AG10803 (cell line): ENCODE results near the gene KRT77.

Source experiments
- DNase-seq: peaks from one replicate; pipeline ENCODE4 v3.0.0; 2010; ENCODE audit warnings: low read depth
- H3K4me3 ChIP-seq: 2 replicates; pipeline ENCODE4 v1.5.1; 2011; ENCODE audit warnings: mild to moderate bottlenecking, low read length, control low read depth
- TF ChIP-seq, protein P1 (sequence below): conservative IDR thresholded peaks from 2 replicates; pipeline ENCODE4 v1.5.1; 2011; ENCODE audit warnings: mild to moderate bottlenecking, low read length, control low read depth, inconsistent platforms

Gene KRT77

DNA sequence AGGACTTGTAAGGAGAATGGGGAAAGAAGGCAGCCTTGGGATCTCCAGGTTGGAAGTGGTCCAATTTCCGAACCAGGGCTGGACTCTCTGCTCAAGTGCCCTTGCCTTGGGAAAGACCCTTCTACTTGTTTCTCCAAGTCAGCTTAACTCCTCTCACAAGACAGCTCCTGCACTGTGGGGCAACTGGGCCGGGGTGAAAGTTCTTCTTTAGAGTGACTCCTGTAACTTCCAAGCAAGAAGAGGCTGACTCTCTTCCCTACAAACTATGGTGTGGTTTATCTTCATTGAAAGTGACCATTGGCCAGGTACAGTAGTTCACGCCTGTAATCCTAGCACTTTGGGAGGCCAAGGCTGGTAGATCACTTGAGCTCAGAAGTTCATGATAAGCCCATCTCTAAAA, 36.9 kb downstream of the KRT77 start:
- TF ChIP-seq, protein P1, sequence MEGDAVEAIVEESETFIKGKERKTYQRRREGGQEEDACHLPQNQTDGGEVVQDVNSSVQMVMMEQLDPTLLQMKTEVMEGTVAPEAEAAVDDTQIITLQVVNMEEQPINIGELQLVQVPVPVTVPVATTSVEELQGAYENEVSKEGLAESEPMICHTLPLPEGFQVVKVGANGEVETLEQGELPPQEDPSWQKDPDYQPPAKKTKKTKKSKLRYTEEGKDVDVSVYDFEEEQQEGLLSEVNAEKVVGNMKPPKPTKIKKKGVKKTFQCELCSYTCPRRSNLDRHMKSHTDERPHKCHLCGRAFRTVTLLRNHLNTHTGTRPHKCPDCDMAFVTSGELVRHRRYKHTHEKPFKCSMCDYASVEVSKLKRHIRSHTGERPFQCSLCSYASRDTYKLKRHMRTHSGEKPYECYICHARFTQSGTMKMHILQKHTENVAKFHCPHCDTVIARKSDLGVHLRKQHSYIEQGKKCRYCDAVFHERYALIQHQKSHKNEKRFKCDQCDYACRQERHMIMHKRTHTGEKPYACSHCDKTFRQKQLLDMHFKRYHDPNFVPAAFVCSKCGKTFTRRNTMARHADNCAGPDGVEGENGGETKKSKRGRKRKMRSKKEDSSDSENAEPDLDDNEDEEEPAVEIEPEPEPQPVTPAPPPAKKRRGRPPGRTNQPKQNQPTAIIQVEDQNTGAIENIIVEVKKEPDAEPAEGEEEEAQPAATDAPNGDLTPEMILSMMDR: no peak
- H3K4me3 ChIP-seq: no peak overlapping the region
- DNase-seq: no peak

DNA sequence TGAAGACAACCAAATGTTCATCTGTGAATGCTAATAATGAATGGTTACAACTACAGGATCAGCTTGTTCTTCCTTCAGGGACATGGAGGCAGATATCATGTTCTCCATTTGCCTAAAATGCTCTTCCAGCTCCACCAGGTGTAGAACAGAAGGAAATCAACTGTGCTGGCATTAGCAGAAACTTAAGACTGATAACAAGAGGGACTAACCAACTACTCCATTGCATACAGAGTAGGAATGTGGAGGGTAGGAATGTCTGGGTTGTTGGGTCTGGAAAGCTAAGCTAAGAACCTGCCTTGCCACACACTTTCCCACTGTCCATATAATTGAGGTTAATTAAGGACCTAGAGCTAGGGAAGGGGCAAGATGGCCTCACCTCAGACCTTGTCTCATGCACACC, 39.9 kb downstream of the KRT77 start:
- no peak overlapping the region for H3K4me3 ChIP-seq
- TF ChIP-seq, protein P1: no peak
- DNase-seq: no peak

DNA sequence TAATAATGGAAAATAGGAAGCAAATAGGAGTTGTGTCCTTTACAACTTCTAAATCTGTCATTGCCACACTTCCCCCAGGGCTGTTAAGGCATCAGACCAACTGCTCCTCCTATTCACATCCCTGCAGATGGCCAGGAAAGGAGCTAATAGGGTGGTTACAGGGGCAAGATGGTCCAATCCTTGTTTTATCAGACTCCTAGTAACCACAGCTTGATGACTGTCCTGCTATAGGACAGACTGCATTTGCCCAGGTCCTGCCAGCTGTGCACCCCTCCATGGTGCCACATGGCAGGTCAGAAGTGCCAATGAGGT, 40.5 kb downstream of the KRT77 start:
- no peak overlapping the region for H3K4me3 ChIP-seq
- DNase-seq: no peak
- TF ChIP-seq, protein P1: no peak

DNA sequence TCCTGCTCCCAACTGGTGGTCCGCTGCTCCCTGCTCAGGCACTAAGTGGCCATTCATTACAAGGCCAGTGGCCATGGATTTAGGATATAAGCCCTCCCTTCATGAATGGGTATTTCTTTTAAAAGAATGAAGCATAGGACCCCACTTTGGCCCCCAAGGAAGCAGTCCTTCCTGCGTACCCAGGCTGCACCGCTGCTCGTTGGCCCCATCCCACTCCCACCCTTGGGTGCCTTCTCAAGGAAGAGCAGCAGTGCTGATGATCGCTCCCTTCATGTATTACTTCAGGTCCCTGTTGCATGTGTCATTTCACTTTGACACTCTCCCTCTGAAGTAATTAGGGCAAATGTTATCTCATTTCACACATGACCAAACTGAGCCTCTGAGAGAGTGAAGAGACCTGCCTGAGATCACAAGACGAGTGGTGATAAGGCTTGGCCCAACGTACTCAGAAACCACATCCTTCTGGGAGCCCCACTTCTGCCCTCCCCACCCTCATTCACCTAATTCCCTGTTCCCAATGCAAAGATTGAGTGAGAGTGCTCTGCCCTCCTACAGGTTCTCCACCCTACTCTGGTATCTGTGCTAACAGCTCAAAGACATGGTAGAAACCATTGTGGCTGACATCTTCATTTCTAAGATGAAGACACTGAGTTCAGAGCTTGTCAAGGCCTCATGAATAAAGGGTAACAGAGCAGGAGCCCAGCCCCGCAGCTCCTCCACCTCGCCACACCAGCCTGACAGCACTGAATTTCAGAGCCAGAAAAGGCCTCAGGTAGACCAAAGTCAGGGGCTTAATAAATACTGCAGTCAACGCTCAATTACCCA, 41.0 kb downstream of the KRT77 start:
- no peak overlapping the region for H3K4me3 ChIP-seq
- no peak for DNase-seq
- TF ChIP-seq, protein P1: no peak

DNA sequence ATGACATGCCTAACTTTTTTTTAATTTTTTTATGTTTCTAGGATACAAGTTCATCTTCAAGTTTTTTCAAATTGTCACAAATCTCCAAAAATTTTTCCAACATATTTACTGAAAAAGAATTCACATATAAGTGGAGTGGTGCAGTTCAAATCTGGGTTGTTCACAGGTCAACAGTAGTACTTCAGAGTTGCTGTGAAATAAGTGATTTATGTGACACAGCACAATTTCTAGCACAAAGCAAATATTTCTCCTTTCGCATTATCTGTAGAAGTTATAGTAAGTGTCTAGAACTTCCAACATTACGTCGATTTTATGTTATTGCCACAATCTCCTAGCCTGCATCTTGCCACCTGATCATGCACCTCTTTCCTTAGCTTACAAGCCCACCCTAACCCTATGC, 41.7 kb downstream of the KRT77 start:
- no peak overlapping the region for H3K4me3 ChIP-seq
- DNase-seq: no peak
- TF ChIP-seq, protein P1: no peak

DNA sequence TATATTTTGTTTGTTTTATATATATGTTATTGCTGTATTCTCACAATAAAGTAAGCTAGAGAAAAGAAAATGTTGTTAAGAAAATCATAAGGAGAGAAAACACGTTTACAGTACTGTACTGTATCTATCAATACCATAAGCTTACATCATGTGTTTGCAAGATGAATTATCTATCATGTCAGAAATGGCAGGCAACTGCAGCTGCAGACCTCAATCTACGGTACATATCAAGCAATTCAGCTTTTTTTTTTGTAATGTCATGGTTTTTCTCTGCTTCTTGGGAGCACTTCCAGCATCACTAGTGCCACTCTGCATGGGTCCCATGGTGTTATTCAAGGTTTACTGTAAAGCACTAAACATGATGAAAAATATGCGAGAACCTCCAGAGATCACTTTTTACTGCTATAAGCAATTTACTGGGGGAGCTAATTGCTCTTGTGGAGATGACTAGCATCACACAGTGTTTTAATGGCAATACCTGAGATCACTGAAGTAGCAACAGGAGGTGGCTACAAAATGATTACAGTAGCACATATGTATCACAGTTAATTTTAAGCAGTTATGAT, 42.3 kb downstream of the KRT77 start:
- TF ChIP-seq, protein P1: no peak
- DNase-seq: no peak
- H3K4me3 ChIP-seq: no peak overlapping the region

DNA sequence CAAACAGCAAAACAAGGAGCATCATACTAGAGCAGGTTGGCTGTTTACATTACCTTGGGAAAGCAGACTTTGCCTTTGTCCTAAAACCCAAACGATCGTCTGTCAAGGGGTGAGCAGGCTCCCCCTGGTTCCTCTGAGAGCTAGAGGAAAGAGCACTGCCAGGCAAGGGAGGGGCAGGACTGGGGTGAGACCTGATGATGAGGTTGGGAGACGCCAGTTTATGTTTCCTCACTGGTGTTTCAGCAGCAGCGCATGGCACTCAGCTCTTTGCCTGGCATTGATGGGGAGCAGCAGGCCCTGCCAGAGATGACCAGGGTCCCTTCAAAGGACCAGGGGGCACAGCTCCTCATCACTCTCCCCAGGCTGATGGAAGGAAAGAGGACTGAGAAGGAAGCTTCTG, 43.4 kb downstream of the KRT77 start:
- H3K4me3 ChIP-seq: no peak overlapping the region
- TF ChIP-seq, protein P1: no peak
- DNase-seq: no peak
